ENCODE data around the gene SH3PXD2B. TPM values are rescaled to one million over a fixed set of nuclear protein-coding genes. Genes with fewer than 3 reads are reported as not detected.

Gene SH3PXD2B
- total and polyA plus RNA-seq, 2 donors (not counting 1 experiment from before 2014, with no cell fraction given): 12.6 to 21.1 TPM

DNA sequence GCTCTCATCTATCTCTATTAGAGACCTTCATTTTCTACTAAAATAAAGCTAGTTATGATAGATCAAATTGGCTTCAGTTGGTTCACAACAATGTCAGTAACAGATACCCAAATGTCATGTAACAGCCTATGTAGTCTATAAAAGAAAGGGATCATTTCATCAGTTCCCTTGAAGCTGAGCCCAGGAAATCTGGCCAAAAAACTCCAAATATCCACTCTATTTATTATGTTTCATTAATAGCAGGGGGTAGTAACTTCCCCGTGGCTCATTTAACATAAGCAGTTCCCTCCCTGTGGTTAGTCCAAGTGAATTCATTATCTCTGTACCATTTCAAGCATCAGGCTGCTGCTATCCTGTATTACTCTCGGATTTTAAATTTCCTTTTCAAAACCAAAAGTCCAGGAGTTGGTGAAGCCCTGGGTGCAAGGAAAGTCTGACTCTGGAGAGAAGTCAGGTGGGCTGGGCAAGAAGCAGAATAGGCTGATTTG is 66.0 kb downstream of the SH3PXD2B start:
- Histone ChIP-seq H3K4me1 (ENCODE audit: control insufficient read depth, extremely low read depth, insufficient read depth, low read length) (no peaks in the 10 kb centered on the region), H2AFZ (ENCODE audit: low read length) (no peak overlapping the region), H3K9ac (ENCODE audit: insufficient read depth, low read length) (no peak overlapping the region), H3K4me2 (ENCODE audit: extremely low read depth, insufficient read depth, low read length) (no peak overlapping the region), H3K79me2 (ENCODE audit: control insufficient read depth, insufficient read depth, low read length) (no peaks in the 10 kb centered on the region), H3K27me3 (ENCODE audit: control insufficient read depth, insufficient read depth, low read length) (no peaks in the 10 kb centered on the region), H3K27ac (ENCODE audit: insufficient read depth, low read length) (no peak overlapping the region), H3K36me3 (ENCODE audit: control insufficient read depth, insufficient read depth, low read length) (peaks cover 2% of the 10 kb centered on the region), H3K9me3 (ENCODE audit: control insufficient read depth, insufficient read depth, low read depth, low read length) (no peaks in the 10 kb centered on the region), H3K4me3 (replicated peaks in 1 of 4; ENCODE audit: control extremely low read depth in 1 of 4, insufficient read depth in 1 of 4, low read depth in 3 of 4, low read length in 4 of 4) (no peak overlapping the region), H4K20me1 (ENCODE audit: control insufficient read depth, extremely low read depth, insufficient read depth, low read length) (no peaks in the 10 kb centered on the region)
- TF ChIP-seq EZH2 (IDR thresholded peaks at IDR 0.05; ENCODE audit: low read length, missing control alignments) (no peak), CTCF (conservative IDR thresholded peaks at IDR 0.05 in 1 of 2, IDR thresholded peaks at IDR 0.05 in 1 of 2; ENCODE audit: low read depth in 1 of 2, low read length in 2 of 2) (no peak)
- DNase-seq (ENCODE audit: low read depth in 2 of 2): no peak

GRCh38 chr5:172385707-172386106 is 68.6 kb downstream of the SH3PXD2B start:
- H3K4me1 ChIP-seq (ENCODE audit: control insufficient read depth, extremely low read depth, insufficient read depth, low read length): peaks cover 7% of the 10 kb centered on the region
- no peak overlapping the region for H3K9ac ChIP-seq (ENCODE audit: insufficient read depth, low read length)
- H3K4me3 ChIP-seq (replicated peaks in 1 of 4; ENCODE audit: control extremely low read depth in 1 of 4, insufficient read depth in 1 of 4, low read depth in 3 of 4, low read length in 4 of 4): no peak overlapping the region
- H2AFZ ChIP-seq (ENCODE audit: low read length): no peak overlapping the region
- no peaks in the 10 kb centered on the region for H3K9me3 ChIP-seq (ENCODE audit: control insufficient read depth, insufficient read depth, low read depth, low read length)
- H3K4me2 ChIP-seq (ENCODE audit: extremely low read depth, insufficient read depth, low read length): no peak overlapping the region
- DNase-seq (ENCODE audit: low read depth in 2 of 2): no peak
- H3K27me3 ChIP-seq (ENCODE audit: control insufficient read depth, insufficient read depth, low read length): no peaks in the 10 kb centered on the region
- H4K20me1 ChIP-seq (ENCODE audit: control insufficient read depth, extremely low read depth, insufficient read depth, low read length): no peaks in the 10 kb centered on the region
- no peaks in the 10 kb centered on the region for H3K79me2 ChIP-seq (ENCODE audit: control insufficient read depth, insufficient read depth, low read length)
- H3K36me3 ChIP-seq (ENCODE audit: control insufficient read depth, insufficient read depth, low read length): peaks cover 7% of the 10 kb centered on the region
- H3K27ac ChIP-seq (ENCODE audit: insufficient read depth, low read length): no peak overlapping the region
- TF ChIP-seq EZH2 (IDR thresholded peaks at IDR 0.05; ENCODE audit: low read length, missing control alignments): no peak
- no peak for TF ChIP-seq CTCF (conservative IDR thresholded peaks at IDR 0.05 in 1 of 2, IDR thresholded peaks at IDR 0.05 in 1 of 2; ENCODE audit: low read depth in 1 of 2, low read length in 2 of 2)

GRCh38 chr5:172385010-172385563 is 69.2 kb downstream of the SH3PXD2B start:
- Histone ChIP-seq H3K27ac (ENCODE audit: insufficient read depth, low read length) (no peak overlapping the region), H3K4me3 (replicated peaks in 1 of 4; ENCODE audit: control extremely low read depth in 1 of 4, insufficient read depth in 1 of 4, low read depth in 3 of 4, low read length in 4 of 4) (no peak overlapping the region), H3K9ac (ENCODE audit: insufficient read depth, low read length) (no peak overlapping the region), H4K20me1 (ENCODE audit: control insufficient read depth, extremely low read depth, insufficient read depth, low read length) (no peaks in the 10 kb centered on the region), H3K36me3 (ENCODE audit: control insufficient read depth, insufficient read depth, low read length) (peaks cover 7% of the 10 kb centered on the region), H3K9me3 (ENCODE audit: control insufficient read depth, insufficient read depth, low read depth, low read length) (no peaks in the 10 kb centered on the region), H3K4me2 (ENCODE audit: extremely low read depth, insufficient read depth, low read length) (no peak overlapping the region), H3K79me2 (ENCODE audit: control insufficient read depth, insufficient read depth, low read length) (no peaks in the 10 kb centered on the region), H3K27me3 (ENCODE audit: control insufficient read depth, insufficient read depth, low read length) (no peaks in the 10 kb centered on the region), H3K4me1 (ENCODE audit: control insufficient read depth, extremely low read depth, insufficient read depth, low read length) (peaks cover 7% of the 10 kb centered on the region), H2AFZ (ENCODE audit: low read length) (no peak overlapping the region)
- no peak for TF ChIP-seq CTCF (conservative IDR thresholded peaks at IDR 0.05 in 1 of 2, IDR thresholded peaks at IDR 0.05 in 1 of 2; ENCODE audit: low read depth in 1 of 2, low read length in 2 of 2)
- TF ChIP-seq EZH2 (IDR thresholded peaks at IDR 0.05; ENCODE audit: low read length, missing control alignments): no peak
- DNase-seq (ENCODE audit: low read depth in 2 of 2): no peak
